Measurements from ENCODE around the gene HTRA3.

Gene HTRA3

GRCh38 chr4:8323947-8324555 lies 54.5 kb downstream of the HTRA3 start:
- H3F3A ChIP-seq (ENCODE audit: insufficient read depth) = no peaks in the 10 kb centered on the region
- H3K9me2 ChIP-seq (replicated peaks; ENCODE audit: insufficient read depth, low read length) = no peaks in the 10 kb centered on the region
- no peaks in the 10 kb centered on the region for H3K36me3 ChIP-seq (ENCODE audit: low read length)
- no peak overlapping the region for H3K27ac ChIP-seq (ENCODE audit: low read depth, low read length)
- no peak overlapping the region for H3K9ac ChIP-seq (ENCODE audit: low read length)
- H3K9me3 ChIP-seq (ENCODE audit: insufficient read depth, low read length) = no peaks in the 10 kb centered on the region
- H3K4me2 ChIP-seq (ENCODE audit: low read depth, low read length, poor library complexity, severe bottlenecking) = no peak overlapping the region
- H4K20me1 ChIP-seq (ENCODE audit: low read depth, low read length) = no peaks in the 10 kb centered on the region
- H3K79me2 ChIP-seq (ENCODE audit: insufficient read depth, low read length) = no peaks in the 10 kb centered on the region
- no peaks in the 10 kb centered on the region for H3K27me3 ChIP-seq (ENCODE audit: low read length)
- H3K4me3 ChIP-seq (ENCODE audit: insufficient read depth, low read length, poor library complexity, severe bottlenecking) = no peak overlapping the region
- H2AFZ ChIP-seq (ENCODE audit: low read depth, low read length, severe bottlenecking) = no peak overlapping the region
- no peak for TF ChIP-seq EZH2phosphoT487 (conservative IDR thresholded peaks at IDR 0.05; ENCODE audit: low read length)
- TF ChIP-seq, protein P1, sequence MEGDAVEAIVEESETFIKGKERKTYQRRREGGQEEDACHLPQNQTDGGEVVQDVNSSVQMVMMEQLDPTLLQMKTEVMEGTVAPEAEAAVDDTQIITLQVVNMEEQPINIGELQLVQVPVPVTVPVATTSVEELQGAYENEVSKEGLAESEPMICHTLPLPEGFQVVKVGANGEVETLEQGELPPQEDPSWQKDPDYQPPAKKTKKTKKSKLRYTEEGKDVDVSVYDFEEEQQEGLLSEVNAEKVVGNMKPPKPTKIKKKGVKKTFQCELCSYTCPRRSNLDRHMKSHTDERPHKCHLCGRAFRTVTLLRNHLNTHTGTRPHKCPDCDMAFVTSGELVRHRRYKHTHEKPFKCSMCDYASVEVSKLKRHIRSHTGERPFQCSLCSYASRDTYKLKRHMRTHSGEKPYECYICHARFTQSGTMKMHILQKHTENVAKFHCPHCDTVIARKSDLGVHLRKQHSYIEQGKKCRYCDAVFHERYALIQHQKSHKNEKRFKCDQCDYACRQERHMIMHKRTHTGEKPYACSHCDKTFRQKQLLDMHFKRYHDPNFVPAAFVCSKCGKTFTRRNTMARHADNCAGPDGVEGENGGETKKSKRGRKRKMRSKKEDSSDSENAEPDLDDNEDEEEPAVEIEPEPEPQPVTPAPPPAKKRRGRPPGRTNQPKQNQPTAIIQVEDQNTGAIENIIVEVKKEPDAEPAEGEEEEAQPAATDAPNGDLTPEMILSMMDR (IDR thresholded peaks at IDR 0.05; ENCODE audit: insufficient read depth, low read length, poor library complexity, severe bottlenecking) = no peak

DNA sequence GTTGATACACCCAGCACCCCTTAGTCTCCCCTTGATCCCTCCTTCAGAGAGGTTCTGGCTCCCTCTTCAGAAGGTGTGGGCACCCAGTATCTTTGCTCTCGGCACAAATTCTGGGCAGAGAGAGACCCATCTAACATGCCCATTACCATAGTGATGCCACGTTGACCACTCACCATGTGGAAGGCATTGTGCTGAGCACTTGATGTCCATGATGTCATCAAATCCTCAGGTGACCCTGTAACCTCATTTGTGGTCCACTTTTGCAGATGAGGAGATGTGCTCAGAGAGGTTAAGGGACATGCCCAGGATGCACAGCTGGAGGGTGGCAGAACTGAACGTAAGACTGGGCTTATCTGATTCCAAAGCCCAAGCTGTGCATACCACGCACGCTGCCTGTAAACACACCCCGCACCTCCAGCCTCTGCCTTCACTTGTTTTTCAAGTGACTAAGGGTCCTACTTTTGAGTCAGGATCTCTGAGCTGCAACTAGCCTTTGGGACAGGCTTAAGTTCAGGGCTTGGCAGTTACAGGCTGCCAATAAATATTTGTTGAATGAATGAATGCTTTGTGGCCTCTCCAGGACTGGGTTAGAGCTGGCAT lies 55.2 kb downstream of the HTRA3 start:
- no peak overlapping the region for H3K9ac ChIP-seq (ENCODE audit: low read length)
- H3K27ac ChIP-seq (ENCODE audit: low read depth, low read length) = no peak overlapping the region
- H2AFZ ChIP-seq (ENCODE audit: low read depth, low read length, severe bottlenecking) = no peak overlapping the region
- no peaks in the 10 kb centered on the region for H4K20me1 ChIP-seq (ENCODE audit: low read depth, low read length)
- no peaks in the 10 kb centered on the region for H3K79me2 ChIP-seq (ENCODE audit: insufficient read depth, low read length)
- no peaks in the 10 kb centered on the region for H3K9me3 ChIP-seq (ENCODE audit: insufficient read depth, low read length)
- no peak overlapping the region for H3K4me3 ChIP-seq (ENCODE audit: insufficient read depth, low read length, poor library complexity, severe bottlenecking)
- no peaks in the 10 kb centered on the region for H3K27me3 ChIP-seq (ENCODE audit: low read length)
- no peak for TF ChIP-seq EZH2phosphoT487 (conservative IDR thresholded peaks at IDR 0.05; ENCODE audit: low read length)
- no peak overlapping the region for H3K4me2 ChIP-seq (ENCODE audit: low read depth, low read length, poor library complexity, severe bottlenecking)
- no peaks in the 10 kb centered on the region for H3F3A ChIP-seq (ENCODE audit: insufficient read depth)
- H3K36me3 ChIP-seq (ENCODE audit: low read length) = no peaks in the 10 kb centered on the region
- H3K9me2 ChIP-seq (replicated peaks; ENCODE audit: insufficient read depth, low read length) = no peaks in the 10 kb centered on the region

DNA sequence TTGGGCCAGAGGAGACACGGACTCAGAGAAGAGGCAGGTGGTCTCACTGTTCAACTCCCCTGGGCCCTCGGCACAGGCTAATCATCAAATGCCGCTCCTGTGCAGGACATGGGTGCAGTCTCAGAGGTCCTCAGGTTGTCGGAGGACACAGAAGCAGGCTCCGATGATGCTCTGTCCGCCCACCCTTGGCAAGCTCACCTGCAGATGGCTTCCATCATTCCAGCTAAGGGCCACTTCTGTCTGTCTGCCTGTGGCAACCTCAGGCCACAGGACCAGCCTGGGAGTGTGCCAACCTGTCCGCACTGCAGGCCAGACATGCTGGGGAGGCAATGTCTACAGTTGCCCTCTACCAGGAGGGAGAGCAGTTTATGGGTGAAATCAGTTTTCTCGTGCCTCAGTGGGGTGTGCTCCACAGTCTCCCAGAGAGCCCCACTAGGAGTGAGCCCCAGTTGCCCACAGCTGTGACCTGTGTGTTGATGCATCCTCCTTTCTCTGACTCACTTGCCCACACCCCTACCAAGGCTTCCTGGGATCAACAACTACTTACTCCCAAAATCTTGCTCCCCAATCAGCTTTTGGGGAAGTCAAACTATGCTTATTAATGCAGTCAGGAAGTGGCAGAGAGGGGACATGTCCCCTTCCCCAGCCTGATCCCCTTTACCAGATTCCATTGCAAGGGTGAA lies 55.9 kb downstream of the HTRA3 start:
- H3K79me2 ChIP-seq (ENCODE audit: insufficient read depth, low read length) = no peaks in the 10 kb centered on the region
- H3K9ac ChIP-seq (ENCODE audit: low read length) = no peak overlapping the region
- H3K4me3 ChIP-seq (ENCODE audit: insufficient read depth, low read length, poor library complexity, severe bottlenecking) = no peak overlapping the region
- no peaks in the 10 kb centered on the region for H3K27me3 ChIP-seq (ENCODE audit: low read length)
- H2AFZ ChIP-seq (ENCODE audit: low read depth, low read length, severe bottlenecking) = no peak overlapping the region
- no peaks in the 10 kb centered on the region for H3F3A ChIP-seq (ENCODE audit: insufficient read depth)
- no peak overlapping the region for H3K27ac ChIP-seq (ENCODE audit: low read depth, low read length)
- no peaks in the 10 kb centered on the region for H3K36me3 ChIP-seq (ENCODE audit: low read length)
- H3K4me2 ChIP-seq (ENCODE audit: low read depth, low read length, poor library complexity, severe bottlenecking) = no peak overlapping the region
- no peaks in the 10 kb centered on the region for H3K9me3 ChIP-seq (ENCODE audit: insufficient read depth, low read length)
- H4K20me1 ChIP-seq (ENCODE audit: low read depth, low read length) = no peaks in the 10 kb centered on the region
- H3K9me2 ChIP-seq (replicated peaks; ENCODE audit: insufficient read depth, low read length) = no peaks in the 10 kb centered on the region
- no peak for TF ChIP-seq EZH2phosphoT487 (conservative IDR thresholded peaks at IDR 0.05; ENCODE audit: low read length)
- TF ChIP-seq, protein P1 (IDR thresholded peaks at IDR 0.05; ENCODE audit: insufficient read depth, low read length, poor library complexity, severe bottlenecking) = no peak

- TF ChIP-seq, protein P1 (IDR thresholded peaks at IDR 0.05; ENCODE audit: insufficient read depth, low read length, poor library complexity, severe bottlenecking) = no peak
- TF ChIP-seq EZH2phosphoT487 (conservative IDR thresholded peaks at IDR 0.05; ENCODE audit: low read length) = no peak
- Histone ChIP-seq H3K4me3 (ENCODE audit: insufficient read depth, low read length, poor library complexity, severe bottlenecking) (no peak overlapping the region), H3K9ac (ENCODE audit: low read length) (no peak overlapping the region), H4K20me1 (ENCODE audit: low read depth, low read length) (no peaks in the 10 kb centered on the region), H3K27me3 (ENCODE audit: low read length) (no peaks in the 10 kb centered on the region), H2AFZ (ENCODE audit: low read depth, low read length, severe bottlenecking) (no peak overlapping the region), H3K9me3 (ENCODE audit: insufficient read depth, low read length) (no peaks in the 10 kb centered on the region), H3K79me2 (ENCODE audit: insufficient read depth, low read length) (no peaks in the 10 kb centered on the region), H3K9me2 (replicated peaks; ENCODE audit: insufficient read depth, low read length) (no peaks in the 10 kb centered on the region), H3F3A (ENCODE audit: insufficient read depth) (no peaks in the 10 kb centered on the region), H3K4me2 (ENCODE audit: low read depth, low read length, poor library complexity, severe bottlenecking) (no peak overlapping the region), H3K27ac (ENCODE audit: low read depth, low read length) (no peak overlapping the region), H3K36me3 (ENCODE audit: low read length) (no peaks in the 10 kb centered on the region)
Measured at GRCh38 chr4:8326206-8326605, 56.7 kb downstream of the HTRA3 start.

Data from SU-DHL-6 (cell line).